Stimulated activated CD8-positive, alpha-beta memory T cell treated with anti-CD3 and anti-CD28 coated beads, Interleukin-7, amount 100 ng/mL, for 24 hours (primary cell): ENCODE data around the gene TTLL5.

Source experiments
- DNase-seq: peaks from one replicate; pipeline ENCODE4 v3.0.0-alpha.2; 2020; ENCODE audit warnings: low read depth

The TTLL5 gene

DNA sequence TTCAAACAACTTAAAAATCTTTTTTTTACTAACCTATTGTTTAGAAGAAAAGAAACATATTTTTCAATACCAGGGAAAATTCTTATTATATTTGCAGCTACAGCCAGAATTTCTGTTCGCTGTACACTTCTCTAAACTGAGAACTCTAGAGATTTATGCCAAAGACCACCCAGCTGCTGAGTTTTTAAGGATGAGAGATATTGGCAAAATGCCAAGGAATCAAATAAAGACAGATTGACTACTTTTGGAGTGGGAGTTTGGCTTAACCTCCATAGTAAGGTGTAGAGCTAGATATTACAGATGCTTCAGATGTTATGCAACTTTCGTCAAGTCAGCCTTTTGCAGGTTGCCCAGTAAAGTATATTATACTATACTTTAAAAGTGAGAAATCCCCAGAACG is 71.8 kb downstream of the TTLL5 start:
- no peak for DNase-seq

- no peak for DNase-seq
Measured at GRCh38 chr14:75734854-75735253, 73.8 kb downstream of the TTLL5 start.

DNA sequence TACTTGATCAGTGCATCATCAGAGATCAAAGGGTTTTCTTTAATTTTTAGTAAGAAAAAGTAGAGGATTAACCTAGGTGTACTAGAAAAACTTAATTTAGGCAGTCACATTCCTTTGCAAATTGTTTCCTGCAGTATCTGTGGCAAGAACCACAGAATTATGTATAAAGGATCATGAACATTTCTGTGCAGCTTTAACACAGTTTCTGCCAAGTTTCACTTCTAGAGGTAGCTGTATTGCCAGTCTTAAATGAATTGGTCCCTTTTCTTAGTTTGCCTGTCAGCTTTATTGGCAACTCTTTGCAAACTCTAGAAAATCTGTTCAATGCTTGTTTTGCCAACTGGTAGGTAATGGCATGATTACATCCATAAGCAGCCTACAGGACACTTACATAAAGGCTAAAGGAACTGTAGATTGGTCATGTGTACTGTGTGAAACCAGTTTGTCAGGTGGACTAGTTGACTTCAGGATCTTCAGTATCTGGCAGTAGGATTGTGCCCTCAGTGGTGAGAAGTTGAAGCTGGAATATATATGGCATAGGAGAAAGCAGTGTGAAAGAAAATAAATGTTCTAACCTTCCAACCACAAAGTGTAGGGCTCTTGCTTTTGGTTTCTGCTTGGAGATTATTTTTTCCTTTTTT is 75.9 kb downstream of the TTLL5 start:
- DNase-seq: no peak

DNA sequence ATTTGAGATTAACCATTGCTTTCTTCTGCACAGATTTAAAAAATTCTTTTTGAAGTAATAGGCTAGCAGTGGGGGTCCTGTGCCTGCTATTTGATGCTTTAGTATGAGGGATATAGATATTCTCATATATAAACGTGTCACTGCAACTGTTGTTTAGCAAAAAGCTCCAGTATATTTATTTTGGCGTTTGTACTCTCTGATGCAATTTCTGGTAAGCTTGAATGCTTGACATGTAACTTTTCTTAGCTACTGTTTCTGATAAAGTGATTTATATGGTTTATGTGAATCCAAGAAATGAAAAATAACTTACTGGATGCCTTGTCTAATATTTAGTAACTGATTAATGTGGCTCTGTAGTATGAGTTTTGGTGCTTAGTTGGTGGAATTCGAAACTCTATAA is 77.1 kb downstream of the TTLL5 start:
- DNase-seq: no peak

- no peak for DNase-seq
Measured at GRCh38 chr14:75742867-75743266, 81.8 kb downstream of the TTLL5 start.

GRCh38 chr14:75747899-75748298 is 86.9 kb downstream of the TTLL5 start:
- DNase-seq: no peak

DNA sequence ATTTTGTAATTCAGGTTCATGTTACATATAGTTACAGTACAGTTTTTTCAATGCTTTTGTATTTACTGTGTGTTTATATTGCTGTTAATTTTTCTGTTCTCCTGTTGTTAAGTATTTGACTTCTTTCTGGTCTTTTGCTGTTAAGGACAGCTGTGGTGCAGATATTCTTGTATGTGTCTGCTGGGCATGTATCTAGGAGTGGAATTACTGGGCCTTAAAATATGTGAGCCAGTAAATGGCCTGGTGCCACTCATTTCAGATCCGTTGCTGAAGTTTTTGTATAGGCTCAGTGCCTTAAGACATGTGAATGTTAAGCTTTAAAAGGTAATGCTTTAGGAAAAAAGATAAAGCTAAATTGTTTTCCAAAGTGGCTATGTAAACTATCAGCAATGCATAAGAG is 87.3 kb downstream of the TTLL5 start:
- no peak for DNase-seq

DNA sequence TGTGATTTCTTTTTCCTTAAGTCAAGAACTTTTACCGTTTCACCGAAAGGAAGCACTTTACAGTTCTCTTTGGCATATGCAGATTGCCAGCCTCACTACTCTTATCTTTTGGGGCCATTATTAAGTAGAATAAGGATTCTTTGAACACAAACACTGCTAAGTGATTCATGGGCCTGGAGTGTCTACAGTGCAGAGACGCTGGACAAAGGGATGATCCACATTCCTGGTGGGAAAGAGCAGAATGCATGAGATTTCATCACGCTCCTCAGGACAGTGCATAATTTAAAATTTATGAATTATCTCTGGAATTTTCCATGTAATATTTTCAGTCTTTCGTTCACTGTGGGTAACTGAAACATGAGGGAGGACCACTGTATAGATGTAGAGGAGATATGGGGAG is 90.2 kb downstream of the TTLL5 start:
- no peak for DNase-seq

DNA sequence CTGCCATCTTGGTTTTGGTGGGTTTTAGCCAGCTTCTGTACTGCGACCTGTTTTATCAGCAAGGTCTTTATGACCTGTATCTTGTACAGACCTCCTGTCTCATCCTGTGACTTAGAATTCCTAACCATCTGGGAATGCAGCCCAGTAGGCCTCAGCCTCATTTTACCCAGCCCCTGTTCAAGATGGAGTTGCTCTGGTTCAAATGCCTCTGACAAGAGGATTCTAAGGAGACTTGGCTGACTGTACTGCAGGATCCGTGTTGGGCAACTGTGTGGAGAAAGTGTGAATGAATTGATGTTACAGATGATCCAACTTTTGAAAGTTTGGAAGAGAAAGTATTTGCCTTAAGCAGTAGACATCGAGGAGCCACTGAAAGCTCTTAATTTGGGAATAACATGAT is 91.0 kb downstream of the TTLL5 start:
- DNase-seq: no peak

- no peak for DNase-seq
Measured at GRCh38 chr14:75752907-75753594, 92.0 kb downstream of the TTLL5 start.

DNA sequence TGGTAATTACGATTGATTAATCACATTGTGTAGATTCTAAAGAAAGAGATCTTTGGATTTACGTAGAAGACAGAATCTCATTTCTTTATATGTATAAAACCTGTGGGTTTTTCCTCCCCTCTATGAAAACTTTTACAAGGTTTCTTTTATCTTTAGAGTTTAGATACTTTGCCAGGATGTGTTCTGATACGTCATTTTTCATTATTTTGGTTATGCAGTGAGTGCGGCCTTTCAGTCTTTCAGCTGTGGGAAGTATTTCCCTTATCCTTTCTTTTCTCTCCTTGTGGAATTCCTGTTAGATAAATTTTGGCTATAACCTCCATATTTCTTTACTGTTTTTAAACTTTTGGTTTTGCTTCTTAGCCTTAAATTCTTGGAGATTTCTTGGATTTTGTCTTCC is 92.7 kb downstream of the TTLL5 start:
- no peak for DNase-seq

DNA sequence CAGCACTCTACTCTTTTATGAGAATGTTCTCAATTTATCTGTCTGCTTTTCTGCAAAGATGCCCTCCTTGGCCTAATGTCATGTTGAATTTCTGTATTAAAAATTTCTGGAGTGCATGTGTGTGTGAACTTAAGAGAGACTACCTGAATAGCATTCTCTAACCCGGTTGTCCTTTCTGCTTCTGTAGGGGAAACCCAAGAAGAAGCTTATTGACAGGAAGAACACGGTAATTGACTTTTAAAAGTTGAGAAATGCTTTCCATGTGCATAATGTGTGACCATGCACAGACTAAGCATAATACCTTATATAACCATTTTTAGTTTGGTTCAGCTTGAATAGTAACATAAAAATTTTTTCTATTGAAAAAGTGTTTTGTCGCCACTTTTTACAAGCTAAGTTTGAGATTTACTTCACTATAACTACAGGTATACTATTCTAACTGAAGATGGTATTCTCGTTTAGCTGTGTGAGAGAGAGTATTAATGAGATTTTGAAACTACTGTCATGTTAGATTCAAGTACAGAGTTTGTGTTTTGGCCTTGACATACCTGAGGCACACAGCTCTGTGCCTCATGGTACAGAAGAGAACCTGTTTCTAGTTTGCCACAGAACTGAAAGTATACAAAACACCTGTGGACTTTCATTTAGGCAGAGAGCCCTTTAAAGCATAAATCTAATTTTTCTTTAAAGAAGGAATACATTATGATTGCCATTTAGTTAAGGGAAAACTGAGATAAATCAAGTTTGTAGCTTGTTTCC is 96.8 kb downstream of the TTLL5 start:
- DNase-seq: no peak

DNA sequence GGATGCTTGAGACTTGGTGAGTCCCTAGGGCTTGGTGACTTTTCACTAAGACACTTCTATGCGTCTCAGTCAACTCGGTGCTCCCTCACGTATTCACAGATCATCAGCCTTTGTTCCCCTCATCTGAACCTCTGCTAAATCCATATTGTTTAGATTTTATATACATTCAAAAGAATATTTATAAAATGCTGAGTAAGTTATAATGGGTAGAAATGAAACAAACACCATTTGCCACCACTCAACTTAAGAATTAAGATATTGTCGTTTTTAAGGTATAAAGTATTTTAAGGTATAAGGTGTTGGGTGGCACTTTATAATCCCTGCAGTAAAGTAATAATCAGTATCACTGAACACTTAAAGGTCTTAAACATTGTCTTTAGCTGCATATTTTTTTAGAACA is 103.0 kb downstream of the TTLL5 start:
- DNase-seq: no peak

- DNase-seq: no peak
Measured at GRCh38 chr14:75769047-75769685, 108.1 kb downstream of the TTLL5 start.

DNA sequence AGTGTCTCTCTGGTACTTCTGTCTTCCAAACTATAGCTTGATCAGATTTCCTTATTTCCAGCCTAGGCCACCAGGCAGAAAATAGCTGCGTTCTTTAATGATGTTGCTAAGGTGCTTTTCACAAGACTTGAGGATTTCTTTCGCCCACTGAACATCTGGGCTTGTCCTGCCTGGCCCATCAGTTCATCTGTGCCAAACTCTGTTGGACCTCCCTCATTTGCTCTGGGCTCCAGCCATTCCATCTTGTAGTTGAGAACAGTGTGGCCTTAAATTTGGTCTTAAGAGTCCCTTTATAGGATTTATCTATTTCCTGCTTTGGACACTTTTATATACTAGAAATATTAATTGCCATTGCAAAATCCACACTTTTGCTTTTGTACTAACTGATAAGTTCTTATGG is 109.6 kb downstream of the TTLL5 start:
- no peak for DNase-seq

DNA sequence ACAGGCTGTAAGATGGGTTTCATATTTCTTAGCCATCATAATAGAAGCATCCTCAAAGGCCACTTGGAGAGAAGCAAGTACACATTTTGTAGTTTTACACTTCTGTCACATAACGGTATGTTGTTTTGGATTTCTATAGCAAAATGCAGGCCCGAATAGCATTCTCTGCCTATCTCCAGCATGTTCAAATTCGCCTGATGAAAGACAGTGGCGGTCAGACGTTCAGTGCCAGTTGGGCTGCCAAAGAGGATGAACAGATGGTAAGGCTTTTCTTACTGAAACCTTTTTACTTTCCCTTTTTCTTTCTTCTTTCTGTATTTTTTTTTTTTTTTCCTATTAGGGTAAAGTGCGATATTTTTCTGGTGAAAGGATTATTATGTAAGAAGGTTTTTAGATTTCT is 110.5 kb downstream of the TTLL5 start:
- no peak for DNase-seq

GRCh38 chr14:75773046-75773445 is 112.0 kb downstream of the TTLL5 start:
- DNase-seq: no peak

GRCh38 chr14:75781096-75781495 is 120.0 kb downstream of the TTLL5 start:
- DNase-seq: no peak

DNA sequence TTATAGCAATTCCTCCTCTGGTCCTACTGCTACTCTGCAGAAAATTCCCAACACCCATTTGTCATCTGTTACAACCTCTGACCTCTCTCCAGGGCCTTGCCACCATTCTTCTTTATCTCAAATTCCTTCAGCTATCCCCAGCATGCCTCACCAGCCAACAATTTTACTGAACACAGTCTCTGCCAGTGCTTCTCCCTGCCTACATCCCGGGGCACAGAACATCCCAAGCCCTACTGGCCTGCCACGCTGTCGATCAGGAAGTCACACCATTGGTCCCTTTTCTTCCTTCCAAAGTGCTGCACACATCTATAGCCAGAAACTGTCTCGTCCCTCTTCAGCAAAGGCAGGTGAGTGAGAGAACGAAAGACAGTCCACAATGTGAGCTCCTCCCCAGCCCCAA is 122.1 kb downstream of the TTLL5 start:
- no peak for DNase-seq

GRCh38 chr14:75783602-75784313 is 122.7 kb downstream of the TTLL5 start:
- DNase-seq: no peak

GRCh38 chr14:75784314-75784686 is 123.3 kb downstream of the TTLL5 start:
- DNase-seq: no peak

- no peak for DNase-seq
Measured at GRCh38 chr14:75793806-75794205, 132.8 kb downstream of the TTLL5 start.
